H9 (cell line): ENCODE results near the gene RAPSN. TPM values are rescaled to one million over a fixed set of nuclear protein-coding genes. Genes with fewer than 3 reads are reported as not detected.

Source experiments
- DNase-seq: peaks from one replicate; pipeline ENCODE4 v3.0.0-alpha.2; 2017
- H2AFZ ChIP-seq: one replicate; pipeline ENCODE4 v1.6.1; 2013; ENCODE audit warnings: mild to moderate bottlenecking, low read length, control low read depth, moderate library complexity
- H2AK5ac ChIP-seq: 2 replicates; pipeline ENCODE4 v1.6.1; 2013; ENCODE audit warnings: low read length, control low read depth, mixed read lengths; ENCODE audit not compliant: insufficient read length
- H2BK120ac ChIP-seq: one replicate; pipeline ENCODE4 v1.6.1; 2013; ENCODE audit warnings: low read depth, mild to moderate bottlenecking, low read length, control low read depth, inconsistent platforms; ENCODE audit not compliant: poor library complexity, severe bottlenecking
- H2BK12ac ChIP-seq: 2 replicates; pipeline ENCODE4 v1.6.1; 2013; ENCODE audit warnings: low read length, control low read depth, mixed read lengths, low read depth; ENCODE audit not compliant: insufficient read length
- H2BK15ac ChIP-seq: 2 replicates; pipeline ENCODE4 v1.6.1; 2013; ENCODE audit warnings: low read depth, low read length, control low read depth
- H2BK20ac ChIP-seq: one replicate; pipeline ENCODE4 v1.6.1; 2013; ENCODE audit warnings: low read depth, mild to moderate bottlenecking, low read length, control low read depth, inconsistent platforms; ENCODE audit not compliant: poor library complexity, severe bottlenecking
- H2BK5ac ChIP-seq: 2 replicates; pipeline ENCODE4 v1.6.1; 2013; ENCODE audit warnings: low read length, control low read depth, mixed read lengths; ENCODE audit not compliant: insufficient read length
- H3K14ac ChIP-seq: 2 replicates; pipeline ENCODE4 v1.6.1; 2013; ENCODE audit warnings: low read length, control low read depth; ENCODE audit not compliant: insufficient read depth
- H3K18ac ChIP-seq: 2 replicates; pipeline ENCODE4 v1.6.1; 2013; ENCODE audit warnings: low read depth, mild to moderate bottlenecking, mixed read lengths, low read length, control low read depth; ENCODE audit not compliant: insufficient read length
- H3K23ac ChIP-seq: 2 replicates; pipeline ENCODE4 v1.6.1; 2013; ENCODE audit warnings: low read length, control low read depth, mixed read lengths, low read depth; ENCODE audit not compliant: insufficient read length
- H3K23me2 ChIP-seq: 2 replicates; pipeline ENCODE4 v1.6.1; 2013; ENCODE audit warnings: low read depth, mild to moderate bottlenecking, mixed read lengths, low read length, control low read depth; ENCODE audit not compliant: insufficient read length, poor library complexity, severe bottlenecking
- H3K27ac ChIP-seq: 2 replicates; pipeline ENCODE4 v1.5.1; 2013; ENCODE audit warnings: low read length, control low read depth, mixed read lengths, low read depth; ENCODE audit not compliant: insufficient read length
- H3K27me3 ChIP-seq: 2 replicates; pipeline ENCODE4 v1.6.1; 2013; ENCODE audit warnings: low read length, control low read depth, inconsistent platforms; ENCODE audit not compliant: insufficient read depth
- H3K4ac ChIP-seq: 2 replicates; pipeline ENCODE4 v1.6.1; 2013; ENCODE audit warnings: low read depth, mild to moderate bottlenecking, control low read depth, inconsistent platforms, low read length, moderate library complexity
- H3K4me1 ChIP-seq: 2 replicates; pipeline ENCODE4 v1.6.1; 2013; ENCODE audit warnings: low read length, control low read depth, inconsistent platforms; ENCODE audit not compliant: insufficient read depth
- H3K4me2 ChIP-seq: 2 replicates; pipeline ENCODE4 v1.6.1; 2013; ENCODE audit warnings: low read length, control low read depth, mixed read lengths; ENCODE audit not compliant: insufficient read length, insufficient read depth
- H3K56ac ChIP-seq: 2 replicates; pipeline ENCODE4 v1.6.1; 2013; ENCODE audit warnings: low read depth, mild to moderate bottlenecking, mixed read lengths, low read length, control low read depth; ENCODE audit not compliant: insufficient read length
- H3K79me1 ChIP-seq: 2 replicates; pipeline ENCODE4 v1.6.1; 2013; ENCODE audit warnings: low read depth, mild to moderate bottlenecking, moderate library complexity, low read length, control low read depth, inconsistent platforms; ENCODE audit not compliant: insufficient read depth, poor library complexity, severe bottlenecking
- H3K79me2 ChIP-seq: 2 replicates; pipeline ENCODE4 v1.6.1; 2013; ENCODE audit warnings: low read length, control low read depth, inconsistent platforms; ENCODE audit not compliant: insufficient read depth
- H3K9ac ChIP-seq: 2 replicates; pipeline ENCODE4 v1.6.1; 2013; ENCODE audit warnings: low read length, control low read depth, mixed read lengths; ENCODE audit not compliant: insufficient read length; ENCODE audit errors: extremely low read depth
- H3K9me3 ChIP-seq: one replicate; pipeline ENCODE4 v1.6.1; 2013; ENCODE audit warnings: low read depth, low read length, inconsistent platforms; ENCODE audit not compliant: control insufficient read depth
- H3T11ph ChIP-seq: one replicate; pipeline ENCODE4 v1.6.1; 2013; ENCODE audit warnings: mild to moderate bottlenecking, low read length, control low read depth, inconsistent platforms
- H4K20me1 ChIP-seq: one replicate; pipeline ENCODE4 v1.6.1; 2013; ENCODE audit not compliant: control insufficient read depth, insufficient read length, insufficient read depth
- H4K5ac ChIP-seq: 2 replicates; pipeline ENCODE4 v1.6.1; 2013; ENCODE audit warnings: low read depth, mild to moderate bottlenecking, mixed read lengths, low read length, control low read depth; ENCODE audit not compliant: insufficient read length
- H4K8ac ChIP-seq: replicated peaks from 2 replicates; pipeline ENCODE4 v1.6.1; 2013; ENCODE audit warnings: low read length, control low read depth, mixed read lengths, low read depth; ENCODE audit not compliant: insufficient read length
- H4K91ac ChIP-seq: 2 replicates; pipeline ENCODE4 v1.6.1; 2013; ENCODE audit warnings: low read depth, mild to moderate bottlenecking, moderate library complexity, mixed read lengths, low read length, control low read depth; ENCODE audit not compliant: insufficient read length
- H3K27ac Mint-ChIP-seq, 3 experiments: 2 replicates in 2 of 3; 3 replicates in 1 of 3; pipeline ENCODE4 v1.8.0; 2020 to 2021; ENCODE audit warnings: mixed read lengths in 3 of 3, mild to moderate bottlenecking in 1 of 3, moderate library complexity in 1 of 3
- H3K27me3 Mint-ChIP-seq: 2 replicates; pipeline ENCODE4 v1.8.0; 2021; ENCODE audit warnings: low read depth, mild to moderate bottlenecking, moderate library complexity, mixed read lengths
- H3K36me3 Mint-ChIP-seq, 3 experiments: 2 replicates in 2 of 3; 3 replicates in 1 of 3; pipeline ENCODE4 v1.8.0; 2020 to 2021; ENCODE audit warnings: low read depth in 3 of 3, mixed read lengths in 3 of 3; ENCODE audit not compliant: insufficient read depth in 1 of 3
- H3K4me1 Mint-ChIP-seq, 2 experiments: 2 replicates each; pipeline ENCODE4 v1.8.0; 2020; ENCODE audit warnings: mixed read lengths in 2 of 2
- H3K4me3 Mint-ChIP-seq, 2 experiments: 2 replicates in 1 of 2; 3 replicates in 1 of 2; pipeline ENCODE4 v1.8.0; 2020 to 2021; ENCODE audit warnings: mild to moderate bottlenecking in 2 of 2, mixed read lengths in 2 of 2, moderate library complexity in 1 of 2
- H3K9me3 Mint-ChIP-seq, 2 experiments: 2 replicates in 1 of 2; 3 replicates in 1 of 2; pipeline ENCODE4 v1.8.0; 2020; ENCODE audit warnings: mild to moderate bottlenecking in 2 of 2, mixed read lengths in 2 of 2, moderate library complexity in 1 of 2
- CTCF ChIP-seq: fragments of 200-600 bp; sonication (generic); conservative IDR thresholded peaks from 3 replicates; pipeline ENCODE4 v1.8.0; 2021; ENCODE audit warnings: antibody characterized with exemption, mild to moderate bottlenecking
- WGBS: extraction: QIAGEN DNeasy Blood & Tissue Kit; methylation state at CpG from one replicate; pipeline ENCODE4 v1.1.7; 2013; ENCODE audit warnings: missing lambda C conversion rate, low lambda C conversion rate, mixed read lengths; ENCODE audit not compliant: insufficient read length; ENCODE audit errors: extremely low coverage; 5-methylcytosine and 5-hydroxymethylcytosine counted together
- total RNA-seq: library from RNA; stranded (reverse); gene quantifications from 2 replicates; pipeline ENCODE4 v1.2.1, GENCODE V29; 2021

The RAPSN gene
- total RNA-seq, 1 experiment from 2014 or later = 0.48 TPM

GRCh38 chr11:47437218-47437745 lies 11.7 kb downstream of the RAPSN start:
- Histone ChIP-seq H3K27ac (no peak overlapping the region), H4K5ac (no peak overlapping the region), H3K9me3 (no peaks in the 10 kb centered on the region), H3K79me1 (no peaks in the 10 kb centered on the region), H2BK20ac (no peak overlapping the region), H2AK5ac (no peak overlapping the region), H4K20me1 (no peaks in the 10 kb centered on the region), H3K14ac (no peak overlapping the region), H3K4me2 (no peak overlapping the region), H2AFZ (no peak overlapping the region), H3K56ac (no peak overlapping the region), H3K23me2 (no peaks in the 10 kb centered on the region), H4K91ac (no peak overlapping the region), H3K4ac (no peak overlapping the region), H2BK5ac (no peak overlapping the region), H4K8ac (no peak overlapping the region), H3K9ac (no peak overlapping the region), H3K4me1 (no peaks in the 10 kb centered on the region), H2BK120ac (no peak overlapping the region), H2BK12ac (no peak overlapping the region), H3K27me3 (no peaks in the 10 kb centered on the region), H3T11ph (no peak overlapping the region), H2BK15ac (no peak overlapping the region), H3K79me2 (no peaks in the 10 kb centered on the region), H3K18ac (no peak overlapping the region), H3K23ac (no peak overlapping the region)
- Mint-ChIP-seq H3K4me1 (no peaks in the 10 kb centered on the region), H3K27me3 (no peaks in the 10 kb centered on the region; the same call in 1 of the 2 replicates), H3K9me3 (no peaks in the 10 kb centered on the region), H3K27ac (no peak overlapping the region), H3K36me3 (no peaks in the 10 kb centered on the region; a peak in 1 of 7 replicates), H3K4me3 (no peak overlapping the region)
- no peak for DNase-seq
- no peak for TF ChIP-seq CTCF
- no CpG with 5 or more reads among the region's 11 CpGs for WGBS
